Measurements from ENCODE around the gene CHD9NB.
"Not testable (repeated sequence)": the region's sequence is repeated elsewhere in the genome, so short reads cannot be mapped to it uniquely, and the experiment has no call there.

Gene CHD9NB

GRCh38 chr16:53043986-53044601 is 8.6 kb downstream of the CHD9NB start:
- DNase-seq (ENCODE audit: insufficient read length, low spot score) (no peak), FAIRE-seq (no peak)
- TF ChIP-seq, protein P1, sequence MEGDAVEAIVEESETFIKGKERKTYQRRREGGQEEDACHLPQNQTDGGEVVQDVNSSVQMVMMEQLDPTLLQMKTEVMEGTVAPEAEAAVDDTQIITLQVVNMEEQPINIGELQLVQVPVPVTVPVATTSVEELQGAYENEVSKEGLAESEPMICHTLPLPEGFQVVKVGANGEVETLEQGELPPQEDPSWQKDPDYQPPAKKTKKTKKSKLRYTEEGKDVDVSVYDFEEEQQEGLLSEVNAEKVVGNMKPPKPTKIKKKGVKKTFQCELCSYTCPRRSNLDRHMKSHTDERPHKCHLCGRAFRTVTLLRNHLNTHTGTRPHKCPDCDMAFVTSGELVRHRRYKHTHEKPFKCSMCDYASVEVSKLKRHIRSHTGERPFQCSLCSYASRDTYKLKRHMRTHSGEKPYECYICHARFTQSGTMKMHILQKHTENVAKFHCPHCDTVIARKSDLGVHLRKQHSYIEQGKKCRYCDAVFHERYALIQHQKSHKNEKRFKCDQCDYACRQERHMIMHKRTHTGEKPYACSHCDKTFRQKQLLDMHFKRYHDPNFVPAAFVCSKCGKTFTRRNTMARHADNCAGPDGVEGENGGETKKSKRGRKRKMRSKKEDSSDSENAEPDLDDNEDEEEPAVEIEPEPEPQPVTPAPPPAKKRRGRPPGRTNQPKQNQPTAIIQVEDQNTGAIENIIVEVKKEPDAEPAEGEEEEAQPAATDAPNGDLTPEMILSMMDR (IDR thresholded peaks at IDR 0.05; ENCODE audit: insufficient read depth, missing control alignments) = no peak

- FAIRE-seq (no peak), DNase-seq (ENCODE audit: insufficient read length, low spot score) (no peak)
- TF ChIP-seq, protein P1 (IDR thresholded peaks at IDR 0.05; ENCODE audit: insufficient read depth, missing control alignments) = no peak
These were observed 9.3 kb downstream of the CHD9NB start for GRCh38 chr16:53043428-53043831.

DNA sequence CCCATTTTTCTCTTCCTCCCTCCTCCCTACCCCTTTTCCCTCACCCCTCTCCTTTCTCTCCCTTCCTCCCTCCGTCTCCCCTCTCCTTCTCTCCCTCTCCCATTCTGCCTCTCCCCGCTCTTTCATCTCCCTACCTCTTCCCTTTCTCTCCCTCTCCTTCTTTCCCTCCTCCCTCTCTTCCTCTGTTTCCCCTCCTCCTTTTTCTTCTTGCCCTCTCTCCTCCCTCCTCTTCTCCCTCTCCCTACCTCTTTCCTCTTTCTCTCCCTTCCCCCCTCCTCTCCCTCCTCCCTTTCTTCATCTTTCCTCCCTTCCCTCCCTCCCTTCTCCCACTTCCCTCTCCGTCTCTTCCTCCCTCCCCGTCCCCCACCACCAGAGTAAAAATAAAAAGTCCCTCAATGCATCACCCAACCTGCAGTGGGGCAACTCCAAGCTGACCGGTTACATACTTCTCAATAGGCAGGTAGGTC is 10.4 kb downstream of the CHD9NB start:
- DNase-seq (ENCODE audit: insufficient read length, low spot score) = no peak
- TF ChIP-seq, protein P1 (IDR thresholded peaks at IDR 0.05; ENCODE audit: insufficient read depth, missing control alignments) = no peak
- FAIRE-seq = no peak

GRCh38 chr16:53041320-53042051 is 11.2 kb downstream of the CHD9NB start:
- no peak for DNase-seq (ENCODE audit: insufficient read length, low spot score)
- FAIRE-seq = no peak
- TF ChIP-seq, protein P1 (IDR thresholded peaks at IDR 0.05; ENCODE audit: insufficient read depth, missing control alignments) = no peak

DNA sequence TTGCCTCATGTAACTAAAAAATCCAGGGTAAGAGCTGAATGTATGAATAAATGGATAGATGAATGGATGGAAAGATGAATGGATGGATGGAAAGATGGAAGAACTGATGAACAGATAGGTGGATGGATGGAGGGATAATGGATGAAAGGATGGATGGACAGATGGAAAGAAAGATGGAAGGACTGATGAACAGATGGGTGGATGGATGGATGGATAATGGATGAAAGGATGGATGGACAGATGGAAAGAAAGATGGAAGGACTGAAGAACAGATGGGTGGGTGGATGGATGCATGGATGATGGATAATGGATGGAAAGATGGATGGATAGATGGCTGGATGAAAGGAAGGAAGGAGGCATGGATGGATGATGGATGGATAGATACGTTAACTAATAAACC is 11.9 kb downstream of the CHD9NB start:
- DNase-seq (ENCODE audit: insufficient read length, low spot score) (no peak), FAIRE-seq (no peak)
- TF ChIP-seq, protein P1 (IDR thresholded peaks at IDR 0.05; ENCODE audit: insufficient read depth, missing control alignments) = no peak

GRCh38 chr16:53036711-53037110 is 16.0 kb downstream of the CHD9NB start:
- DNase-seq (ENCODE audit: insufficient read length, low spot score); FAIRE-seq: not testable (repeated sequence)

- TF ChIP-seq, protein P1 (IDR thresholded peaks at IDR 0.05; ENCODE audit: insufficient read depth, missing control alignments) = no peak
- DNase-seq (ENCODE audit: insufficient read length, low spot score) (no peak), FAIRE-seq (no peak)
These were observed 16.6 kb downstream of the CHD9NB start for GRCh38 chr16:53036066-53036465.

All from D721Med (cell line).